GM12873 (cell line): ENCODE data around the gene SETBP1.

Source experiments
- TF ChIP-seq, protein P1 (sequence below): IDR thresholded peaks from 2 replicates; pipeline ENCODE4 v1.5.1; 2012; ENCODE audit warnings: low read depth, mild to moderate bottlenecking, moderate library complexity, low read length, control low read depth; ENCODE audit not compliant: insufficient read depth; ENCODE audit errors: missing control alignments

Gene SETBP1

DNA sequence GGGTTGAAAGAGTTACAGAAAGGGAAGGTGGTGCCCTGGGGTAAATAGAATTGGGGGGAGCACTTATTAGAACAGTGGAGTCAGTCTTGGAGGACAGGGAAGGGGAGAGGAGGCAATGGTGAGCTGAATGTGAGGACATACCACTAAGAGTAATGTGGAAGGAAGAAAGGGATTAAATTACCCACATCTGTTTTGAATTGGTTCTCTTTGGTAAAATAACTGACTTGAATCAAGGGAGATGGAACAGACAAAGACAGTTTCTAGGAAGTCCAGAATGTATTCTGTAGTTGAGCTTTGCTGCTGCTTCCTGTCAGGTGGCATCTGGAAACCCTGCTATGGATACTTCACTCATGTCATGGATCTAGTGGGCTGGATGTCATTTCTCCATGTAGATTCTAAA, 6.7 kb downstream of the SETBP1 start:
- TF ChIP-seq, protein P1, sequence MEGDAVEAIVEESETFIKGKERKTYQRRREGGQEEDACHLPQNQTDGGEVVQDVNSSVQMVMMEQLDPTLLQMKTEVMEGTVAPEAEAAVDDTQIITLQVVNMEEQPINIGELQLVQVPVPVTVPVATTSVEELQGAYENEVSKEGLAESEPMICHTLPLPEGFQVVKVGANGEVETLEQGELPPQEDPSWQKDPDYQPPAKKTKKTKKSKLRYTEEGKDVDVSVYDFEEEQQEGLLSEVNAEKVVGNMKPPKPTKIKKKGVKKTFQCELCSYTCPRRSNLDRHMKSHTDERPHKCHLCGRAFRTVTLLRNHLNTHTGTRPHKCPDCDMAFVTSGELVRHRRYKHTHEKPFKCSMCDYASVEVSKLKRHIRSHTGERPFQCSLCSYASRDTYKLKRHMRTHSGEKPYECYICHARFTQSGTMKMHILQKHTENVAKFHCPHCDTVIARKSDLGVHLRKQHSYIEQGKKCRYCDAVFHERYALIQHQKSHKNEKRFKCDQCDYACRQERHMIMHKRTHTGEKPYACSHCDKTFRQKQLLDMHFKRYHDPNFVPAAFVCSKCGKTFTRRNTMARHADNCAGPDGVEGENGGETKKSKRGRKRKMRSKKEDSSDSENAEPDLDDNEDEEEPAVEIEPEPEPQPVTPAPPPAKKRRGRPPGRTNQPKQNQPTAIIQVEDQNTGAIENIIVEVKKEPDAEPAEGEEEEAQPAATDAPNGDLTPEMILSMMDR: no peak

DNA sequence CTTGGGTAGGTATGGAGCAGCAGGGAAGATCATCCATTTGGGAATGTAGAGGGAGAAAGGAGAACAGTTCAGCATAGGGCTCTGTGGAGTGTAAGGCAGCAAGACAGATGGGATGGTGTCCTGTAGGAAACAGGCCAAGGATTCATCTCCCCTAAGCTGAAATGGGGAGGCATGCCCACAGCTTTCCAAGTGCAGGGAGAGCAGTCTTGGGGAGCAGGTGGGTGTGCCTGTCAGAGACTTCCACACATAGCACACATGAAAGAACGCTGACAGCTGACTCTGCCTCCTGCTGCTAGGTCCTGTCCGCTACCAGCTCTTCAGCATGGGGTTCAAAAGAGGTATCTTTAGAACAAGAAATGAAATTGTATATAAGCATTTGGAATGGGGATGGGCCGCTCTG, 9.0 kb downstream of the SETBP1 start:
- TF ChIP-seq, protein P1: no peak

DNA sequence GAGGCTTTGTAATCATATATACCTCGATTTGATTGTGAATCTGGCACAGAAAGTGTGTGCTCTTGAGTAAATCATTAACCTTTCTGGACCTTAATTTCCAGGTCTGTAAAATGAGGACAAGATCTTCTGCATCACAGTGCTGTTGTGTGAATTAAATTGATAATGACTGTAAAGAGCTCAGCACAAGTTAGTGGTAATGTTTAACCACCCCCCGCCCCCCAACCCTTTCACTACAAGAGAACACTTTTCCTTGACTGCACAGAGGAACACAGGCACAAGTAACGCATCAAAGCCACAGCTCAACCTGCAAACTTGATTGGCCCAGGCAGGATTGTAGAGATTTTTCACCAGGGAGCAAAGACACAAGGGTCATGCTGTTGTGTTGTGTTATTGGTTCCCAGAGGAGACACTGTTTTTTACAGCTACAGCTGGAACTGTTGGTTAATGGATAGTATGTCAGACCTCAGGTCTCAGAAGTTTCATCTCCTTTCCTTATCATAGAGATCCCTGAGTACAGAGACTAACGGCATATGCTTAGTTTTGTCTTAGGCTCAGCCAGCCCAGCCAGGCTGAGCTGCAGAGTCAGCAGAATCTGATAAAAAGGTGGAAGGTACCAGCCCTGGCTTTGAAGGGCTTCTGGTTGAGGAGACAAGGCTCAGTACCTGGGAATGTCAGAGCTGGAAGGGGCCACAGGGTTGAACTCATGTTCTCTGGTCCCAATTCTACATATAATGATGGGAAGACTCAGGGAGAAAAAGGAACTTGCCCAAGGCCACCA, 10.6 kb downstream of the SETBP1 start:
- TF ChIP-seq, protein P1: no peak

DNA sequence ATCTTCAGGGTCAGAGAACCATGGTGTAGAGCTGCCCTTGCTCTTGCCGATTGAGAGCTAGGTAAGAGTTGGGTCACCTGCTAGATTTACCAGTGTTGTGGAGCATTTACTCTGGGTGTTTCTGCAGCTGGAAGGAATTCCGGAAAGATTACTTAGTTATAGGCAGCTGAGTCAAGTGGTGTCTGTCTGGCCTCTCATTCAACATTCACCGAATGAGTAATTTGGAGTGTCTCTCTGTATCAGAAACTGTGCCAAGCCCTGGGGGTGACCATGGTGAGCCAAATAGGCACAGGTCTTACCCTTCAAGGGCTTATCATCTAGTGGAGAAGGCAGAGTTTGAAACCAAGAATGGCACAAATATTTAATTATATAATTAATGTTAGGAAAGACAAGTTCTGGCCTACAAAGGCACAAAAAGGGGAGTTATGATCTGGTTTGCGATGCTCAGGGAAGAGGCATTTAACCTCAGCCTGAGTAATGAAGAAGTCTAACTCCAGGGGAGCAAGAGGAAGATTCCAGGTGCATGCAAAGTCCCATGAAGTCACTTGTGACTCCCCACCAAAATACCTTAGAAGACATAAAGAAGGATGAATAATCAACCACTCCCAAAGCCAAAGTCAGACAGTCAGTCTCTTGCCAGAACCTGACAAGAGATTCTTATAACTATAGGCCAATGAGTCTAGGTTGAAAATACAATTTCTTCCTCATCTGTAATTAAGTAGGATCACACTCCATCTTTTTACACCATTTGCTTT, 12.5 kb downstream of the SETBP1 start:
- TF ChIP-seq, protein P1: no peak

DNA sequence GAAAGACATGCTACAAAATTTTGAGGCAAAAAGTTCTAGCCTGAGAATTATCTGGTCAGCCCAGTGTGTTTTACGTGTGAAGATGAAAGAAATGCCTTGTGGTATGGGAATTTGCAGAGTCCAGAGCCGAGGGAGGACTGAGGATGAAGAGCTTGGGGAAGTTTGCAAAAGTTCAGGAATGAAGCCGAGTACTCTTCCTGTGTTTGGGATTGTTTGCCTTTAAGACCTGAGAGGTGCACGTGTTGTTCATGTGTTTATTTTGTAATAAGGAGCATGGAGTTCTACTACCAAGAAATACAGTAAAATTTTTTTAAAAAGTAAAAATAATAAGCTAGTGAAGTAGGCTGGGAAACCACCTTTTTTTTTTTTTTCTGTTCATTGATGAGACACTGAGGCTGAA, 14.8 kb downstream of the SETBP1 start:
- TF ChIP-seq, protein P1: no peak

DNA sequence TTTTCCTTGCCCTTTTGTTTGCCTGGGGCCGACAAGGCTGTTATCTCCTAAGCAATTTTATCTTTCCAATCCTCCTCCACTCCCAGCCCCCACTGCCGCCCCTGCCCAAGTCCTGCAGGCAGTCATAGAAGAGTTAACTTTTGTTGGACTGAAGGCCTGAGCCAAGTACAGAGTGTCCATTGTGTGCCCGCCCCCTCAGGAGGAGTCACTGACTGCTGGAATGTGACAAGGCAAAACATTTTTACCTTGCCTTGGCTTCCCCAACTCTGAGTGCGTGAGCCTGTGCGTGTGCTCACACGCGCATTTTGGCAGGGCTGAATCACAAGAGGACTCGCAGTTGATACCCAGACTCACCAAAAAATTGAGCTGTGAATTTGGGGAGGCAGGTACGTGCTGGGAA, 16.2 kb downstream of the SETBP1 start:
- TF ChIP-seq, protein P1: no peak

DNA sequence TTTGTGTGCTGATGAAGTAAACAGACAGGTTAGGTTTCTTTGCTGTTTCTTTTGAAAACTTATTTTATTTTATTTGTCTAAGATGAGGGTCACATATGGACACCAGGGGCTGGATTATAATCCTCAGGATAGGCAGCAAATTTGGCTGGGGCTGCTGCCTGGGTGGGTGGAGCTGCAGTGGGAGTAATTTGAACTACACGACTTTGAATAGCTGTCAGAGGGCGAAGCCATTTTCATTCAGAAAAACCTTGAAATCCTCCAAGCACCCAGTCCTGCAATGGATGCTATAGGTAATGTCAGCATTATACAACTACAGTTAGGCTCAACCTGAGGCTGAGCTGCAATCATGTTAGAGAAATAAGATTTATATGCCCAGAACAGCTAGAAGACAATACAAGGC, 16.6 kb downstream of the SETBP1 start:
- TF ChIP-seq, protein P1: no peak
